ENCODE results near the gene IFNL1. TPM values are rescaled to one million over a fixed set of nuclear protein-coding genes. Genes with fewer than 3 reads are reported as not detected.

Gene IFNL1
- polyA plus RNA-seq, 2 of the 4 experiments (the other 2 are of a cell fraction) = not detected

DNA sequence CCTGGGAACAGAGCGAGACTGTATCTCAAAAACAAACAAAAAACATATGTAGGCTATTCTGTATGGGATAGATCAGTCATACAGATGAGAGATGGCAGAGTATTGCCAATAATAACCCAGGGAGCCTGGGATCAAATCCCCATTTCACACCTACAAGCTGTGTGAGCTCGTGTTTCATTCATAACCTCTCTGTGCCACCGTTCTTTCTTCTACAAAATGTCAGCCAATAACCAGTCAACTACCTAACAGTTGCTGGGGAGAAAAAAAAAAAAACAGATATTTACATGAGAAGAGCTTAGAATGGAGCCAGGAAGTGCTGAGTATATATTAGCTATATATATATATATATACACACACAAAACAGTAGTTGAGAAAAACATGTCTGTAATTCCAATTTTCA lies 34.5 kb upstream of the IFNL1 start:
- no peak overlapping the region for H3K4me3 ChIP-seq
- CTCF ChIA-PET = interaction anchor here (0.6 to 2.8 kb wide), 10 partner anchors 11 to 1159 kb away, joined by 3 to 17 read pairs (median 3); partner anchors contain the start of gene IFNL4
- no peak for ATAC-seq

DNA sequence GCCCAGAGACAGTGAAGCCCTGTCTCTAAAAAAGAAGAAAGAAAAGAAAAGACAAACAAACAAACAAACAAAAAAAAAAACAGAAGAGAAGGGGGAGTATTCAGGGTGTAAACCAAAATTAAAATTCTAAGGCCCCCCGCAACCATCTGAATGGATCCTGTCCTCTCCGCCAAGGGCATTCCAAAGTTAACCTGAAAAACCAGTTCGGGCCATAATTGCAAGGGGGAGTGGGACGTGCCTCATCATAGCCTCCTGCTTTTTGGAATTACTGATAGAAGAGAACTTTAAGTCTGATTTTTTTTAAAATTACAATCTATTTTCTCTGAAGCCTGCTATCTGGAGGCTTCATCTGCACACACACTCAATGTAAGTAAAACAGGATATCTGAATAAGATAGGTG lies 33.7 kb upstream of the IFNL1 start:
- ATAC-seq = no peak
- H3K27ac ChIP-seq = no peak overlapping the region
- ChIA-PET CTCF (interaction anchor here (0.6 to 2.8 kb wide), 7 partner anchors 12 to 1159 kb away, joined by 3 to 17 read pairs (median 3); partner anchors contain the start of gene IFNL4), POLR2A (no interaction called here)
- no peaks in the 10 kb centered on the region for H3K9me3 ChIP-seq
- TF ChIP-seq, protein P1, sequence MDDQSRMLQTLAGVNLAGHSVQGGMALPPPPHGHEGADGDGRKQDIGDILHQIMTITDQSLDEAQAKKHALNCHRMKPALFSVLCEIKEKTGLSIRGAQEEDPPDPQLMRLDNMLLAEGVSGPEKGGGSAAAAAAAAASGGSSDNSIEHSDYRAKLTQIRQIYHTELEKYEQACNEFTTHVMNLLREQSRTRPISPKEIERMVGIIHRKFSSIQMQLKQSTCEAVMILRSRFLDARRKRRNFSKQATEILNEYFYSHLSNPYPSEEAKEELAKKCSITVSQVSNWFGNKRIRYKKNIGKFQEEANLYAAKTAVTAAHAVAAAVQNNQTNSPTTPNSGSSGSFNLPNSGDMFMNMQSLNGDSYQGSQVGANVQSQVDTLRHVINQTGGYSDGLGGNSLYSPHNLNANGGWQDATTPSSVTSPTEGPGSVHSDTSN (IDR thresholded peaks at IDR 0.05) = no peak
- TF ChIP-seq HOXA7 (CRISPR knock-in tag; IDR thresholded peaks at IDR 0.05) (no peak), MYC (IDR thresholded peaks at IDR 0.05; ENCODE audit: borderline replicate concordance, low read length) (no peak), KDM5A (IDR thresholded peaks at IDR 0.05) (no peak), KDM1A (IDR thresholded peaks at IDR 0.05; ENCODE audit: low read depth) (no peak), HOXB5 (CRISPR knock-in tag; IDR thresholded peaks at IDR 0.05) (no peak), ZNF302 (CRISPR knock-in tag; IDR thresholded peaks at IDR 0.05) (no peak), CBX8 (IDR thresholded peaks at IDR 0.05) (no peak), NFE2L2 (conservative IDR thresholded peaks at IDR 0.05; ENCODE audit: low read length) (no peak)
- TF ChIP-seq, protein P2, sequence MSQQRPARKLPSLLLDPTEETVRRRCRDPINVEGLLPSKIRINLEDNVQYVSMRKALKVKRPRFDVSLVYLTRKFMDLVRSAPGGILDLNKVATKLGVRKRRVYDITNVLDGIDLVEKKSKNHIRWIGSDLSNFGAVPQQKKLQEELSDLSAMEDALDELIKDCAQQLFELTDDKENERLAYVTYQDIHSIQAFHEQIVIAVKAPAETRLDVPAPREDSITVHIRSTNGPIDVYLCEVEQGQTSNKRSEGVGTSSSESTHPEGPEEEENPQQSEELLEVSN (IDR thresholded peaks at IDR 0.05; ENCODE audit: borderline replicate concordance, low read depth) = no peak
- no peak overlapping the region for H3K4me2 ChIP-seq
- no peaks in the 10 kb centered on the region for H3K4me1 ChIP-seq
- 61% methylated on average over 4 of the region's 4 CpGs for WGBS (ENCODE audit: missing lambda C conversion rate)
- H3K4me3 ChIP-seq = no peak overlapping the region
- no peak for FAIRE-seq
- DNase-seq (ENCODE audit: low read depth in 1 of 2, low spot score in 1 of 2) = no peak

More for the DNA sequence above, 34.5 kb upstream of the IFNL1 start:
- Histone ChIP-seq H3K27ac (no peak overlapping the region), H3K4me1 (no peaks in the 10 kb centered on the region), H3K4me2 (no peak overlapping the region), H3K9me3 (no peaks in the 10 kb centered on the region)
- DNase-seq (ENCODE audit: low read depth in 1 of 2, low spot score in 1 of 2) (no peak), FAIRE-seq (no peak)
- TF ChIP-seq ZFP36 (IDR thresholded peaks at IDR 0.05; ENCODE audit: borderline replicate concordance, partially characterized antibody) (peak; percentile 57), RFX5 (IDR thresholded peaks at IDR 0.05) (peak; percentile 89), RNF2 (IDR thresholded peaks at IDR 0.05; ENCODE audit: borderline replicate concordance, low read depth) (no peak)
- WGBS (ENCODE audit: missing lambda C conversion rate) = 59% methylated on average over 3 of the region's 3 CpGs
- POLR2A ChIA-PET = no interaction called here

DNA sequence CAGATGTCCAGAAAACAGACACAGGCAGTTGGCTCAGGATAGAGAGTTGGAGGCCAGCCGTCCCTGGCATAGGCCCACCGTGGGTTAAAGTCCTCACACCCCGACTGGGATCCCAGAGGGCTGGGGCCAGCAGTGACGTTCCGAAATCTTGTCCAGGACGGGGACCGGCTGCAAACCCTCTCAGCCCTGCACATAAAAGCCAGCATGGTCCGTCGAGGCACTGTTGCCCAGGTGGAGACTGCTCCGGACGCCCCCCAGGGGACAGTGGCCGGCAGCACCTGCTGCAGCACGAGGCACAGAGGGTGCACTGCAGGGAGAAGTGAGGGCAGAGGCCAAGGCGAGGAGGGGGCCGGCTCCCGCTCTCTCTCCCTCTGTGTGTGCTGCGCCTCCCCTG lies 32.3 kb upstream of the IFNL1 start:
- ChIA-PET POLR2A (no interaction called here), CTCF (interaction anchor here (1.4 kb wide), 1 partner anchor 134 kb away, joined by 3 read pairs; no protein-coding TSS in a partner anchor)
- WGBS (ENCODE audit: missing lambda C conversion rate) = 48% methylated on average over 17 of the region's 17 CpGs
- ATAC-seq = peak in 1 of 2 experiments; percentile 17; a peak in 3 of 6 replicates
- Histone ChIP-seq H3K4me3 (no peak overlapping the region), H3K9me3 (no peaks in the 10 kb centered on the region), H3K4me1 (no peaks in the 10 kb centered on the region), H3K4me2 (no peak overlapping the region), H3K27ac (no peak overlapping the region)
- FAIRE-seq = no peak
- DNase-seq (ENCODE audit: low read depth in 1 of 2, low spot score in 1 of 2) = no peak
- TF ChIP-seq TP53 (CRISPR knock-in tag; IDR thresholded peaks at IDR 0.05) (no peak), CEBPB (IDR thresholded peaks at IDR 0.05) (no peak), SMC3 (IDR thresholded peaks at IDR 0.05) (no peak), MAZ (IDR thresholded peaks at IDR 0.05; ENCODE audit: borderline replicate concordance, low read depth, low read length) (no peak), EHMT2 (IDR thresholded peaks at IDR 0.05; ENCODE audit: low read depth) (no peak), HOXB5 (CRISPR knock-in tag; IDR thresholded peaks at IDR 0.05) (no peak), NPAS2 (CRISPR knock-in tag; IDR thresholded peaks at IDR 0.05; ENCODE audit: borderline replicate concordance) (no peak), RARB (CRISPR knock-in tag; IDR thresholded peaks at IDR 0.05) (no peak)
- TF ChIP-seq, protein P3, sequence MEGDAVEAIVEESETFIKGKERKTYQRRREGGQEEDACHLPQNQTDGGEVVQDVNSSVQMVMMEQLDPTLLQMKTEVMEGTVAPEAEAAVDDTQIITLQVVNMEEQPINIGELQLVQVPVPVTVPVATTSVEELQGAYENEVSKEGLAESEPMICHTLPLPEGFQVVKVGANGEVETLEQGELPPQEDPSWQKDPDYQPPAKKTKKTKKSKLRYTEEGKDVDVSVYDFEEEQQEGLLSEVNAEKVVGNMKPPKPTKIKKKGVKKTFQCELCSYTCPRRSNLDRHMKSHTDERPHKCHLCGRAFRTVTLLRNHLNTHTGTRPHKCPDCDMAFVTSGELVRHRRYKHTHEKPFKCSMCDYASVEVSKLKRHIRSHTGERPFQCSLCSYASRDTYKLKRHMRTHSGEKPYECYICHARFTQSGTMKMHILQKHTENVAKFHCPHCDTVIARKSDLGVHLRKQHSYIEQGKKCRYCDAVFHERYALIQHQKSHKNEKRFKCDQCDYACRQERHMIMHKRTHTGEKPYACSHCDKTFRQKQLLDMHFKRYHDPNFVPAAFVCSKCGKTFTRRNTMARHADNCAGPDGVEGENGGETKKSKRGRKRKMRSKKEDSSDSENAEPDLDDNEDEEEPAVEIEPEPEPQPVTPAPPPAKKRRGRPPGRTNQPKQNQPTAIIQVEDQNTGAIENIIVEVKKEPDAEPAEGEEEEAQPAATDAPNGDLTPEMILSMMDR (IDR thresholded peaks at IDR 0.05) = no peak
